ENCODE data around the gene HLA-DQB1. TPM values are rescaled to one million over a fixed set of nuclear protein-coding genes. Genes with fewer than 3 reads are reported as not detected.

HLA-DQB1 gene
- total and polyA plus RNA-seq, 2 of the 8 experiments (the other 6 are each of a cell fraction or from before 2014, with no cell fraction given): 1.2 to 5.2 TPM

DNA sequence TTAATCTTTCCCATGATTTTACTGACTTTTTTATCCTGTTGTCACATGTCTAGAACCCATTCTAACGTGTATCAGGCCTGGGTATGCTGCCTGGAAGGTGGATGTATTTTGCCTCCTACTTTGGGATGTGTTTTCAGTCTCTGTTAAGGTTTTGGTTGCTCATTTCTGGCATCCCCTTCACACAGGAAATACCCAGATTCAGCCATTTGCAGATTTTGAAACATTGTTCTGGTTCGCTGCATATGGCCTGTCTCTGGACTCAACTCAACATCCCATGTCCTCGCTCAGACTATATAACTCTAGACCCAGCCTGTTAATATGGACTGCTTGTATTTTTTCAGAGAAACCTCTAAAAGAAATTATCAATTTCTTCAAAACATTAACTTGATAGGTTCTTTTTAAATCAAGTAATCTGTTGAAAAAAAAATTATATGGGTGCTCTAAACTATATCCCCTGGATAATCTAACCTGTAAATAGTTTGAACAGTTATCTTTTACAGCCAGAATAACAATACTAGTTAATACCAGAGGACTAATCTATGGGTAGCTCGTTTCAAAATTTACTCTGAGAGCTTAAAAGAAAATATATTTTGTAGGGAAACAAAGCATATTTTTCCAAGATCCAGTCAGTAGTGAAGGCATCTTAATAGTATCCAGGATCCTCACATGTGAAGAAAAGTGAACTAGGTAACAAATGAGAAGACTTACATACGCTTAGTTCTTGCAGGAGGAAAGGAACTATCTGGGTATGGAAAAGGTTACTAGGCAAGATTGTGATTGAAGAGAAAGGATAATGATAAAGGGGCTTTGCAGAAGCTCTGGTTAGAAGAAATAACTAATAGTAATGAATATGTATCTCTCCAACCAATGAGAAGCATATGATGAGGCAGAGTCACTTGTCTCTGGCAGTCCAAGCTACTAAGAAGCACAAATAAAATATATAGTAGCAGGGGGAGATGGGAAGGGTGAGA is 23.4 kb upstream of the HLA-DQB1 start:
- Histone ChIP-seq H3K9me3 (ENCODE audit: insufficient read depth in 2 of 2, low read depth in 1 of 2, low read length in 1 of 2) (no peaks in the 10 kb centered on the region), H2BK5ac (ENCODE audit: low read depth, low read length) (no peak overlapping the region), H3K4me2 (ENCODE audit: insufficient read depth in 1 of 2, low read depth in 2 of 2, low read length in 2 of 2) (no peak overlapping the region), H3K27me3 (replicated peaks in 1 of 4; ENCODE audit: control insufficient read depth in 3 of 4, extremely low read depth in 1 of 4, insufficient read depth in 3 of 4, low read length in 3 of 4) (no peaks in the 10 kb centered on the region), H3K79me2 (ENCODE audit: control insufficient read depth in 1 of 2, insufficient read depth in 2 of 2, low read length in 2 of 2) (no peaks in the 10 kb centered on the region), H2BK20ac (ENCODE audit: low read length) (no peak overlapping the region), H4K5ac (ENCODE audit: insufficient read length, low read depth, low read length) (no peak overlapping the region), H4K20me1 (replicated peaks in 1 of 2; ENCODE audit: control insufficient read depth in 1 of 2, insufficient read depth in 2 of 2, low read length in 2 of 2) (no peaks in the 10 kb centered on the region), H3K14ac (ENCODE audit: insufficient read length) (no peak overlapping the region), H3K9ac (replicated peaks in 1 of 4; ENCODE audit: extremely low read depth in 1 of 4, low read depth in 3 of 4, low read length in 3 of 4) (no peak overlapping the region), H3K23me2 (ENCODE audit: low read depth, low read length) (no peaks in the 10 kb centered on the region), H4K91ac (replicated peaks; ENCODE audit: insufficient read length, low read length) (no peak overlapping the region), H3K27ac (ENCODE audit: low read depth, low read length) (no peak overlapping the region), H3K36me3 (ENCODE audit: control insufficient read depth in 2 of 4, insufficient read depth in 4 of 4, low read length in 3 of 4) (no peaks in the 10 kb centered on the region), H2BK15ac (ENCODE audit: low read length) (no peak overlapping the region), H2AK5ac (ENCODE audit: low read depth, low read length) (no peak overlapping the region), H4K8ac (ENCODE audit: extremely low read depth, insufficient read depth, low read length) (no peak overlapping the region), H2BK12ac (ENCODE audit: low read depth, low read length) (no peak overlapping the region), H3K79me1 (ENCODE audit: low read depth, low read length) (no peaks in the 10 kb centered on the region), H3K56ac (replicated peaks; ENCODE audit: insufficient read length, low read depth, low read length) (no peak overlapping the region), H3K4ac (replicated peaks; ENCODE audit: insufficient read length, low read depth, low read length) (no peak overlapping the region), H3K4me1 (replicated peaks in 1 of 4; ENCODE audit: control insufficient read depth in 3 of 4, insufficient read depth in 4 of 4, low read length in 3 of 4) (no peaks in the 10 kb centered on the region), H2BK120ac (replicated peaks; ENCODE audit: low read depth, low read length) (no peak overlapping the region), H3K23ac (ENCODE audit: insufficient read length) (no peak overlapping the region), H3K18ac (ENCODE audit: extremely low read depth, low read length) (no peak overlapping the region), H3K4me3 (ENCODE audit: extremely low read depth in 1 of 4, insufficient read depth in 2 of 4, low read depth in 3 of 4, low read length in 4 of 4) (no peak overlapping the region), H2AFZ (ENCODE audit: low read length) (no peak overlapping the region)
- no peak for FAIRE-seq
- no peak for TF ChIP-seq CHD2 (IDR thresholded peaks at IDR 0.05; ENCODE audit: low read length)
- peak; percentile 88 for TF ChIP-seq RFX5 (IDR thresholded peaks at IDR 0.05; ENCODE audit: borderline replicate concordance, low read depth, low read length)
- ChIA-PET CTCF (ENCODE audit: partially characterized antibody) (interaction anchor here (1.2 to 4.7 kb wide), 3 partner anchors 109 to 276 kb away, joined by 3 to 26 read pairs (median 7); no protein-coding TSS in a partner anchor), POLR2A (ENCODE audit: partially characterized antibody) (no interaction called here)
- DNase-seq (ENCODE audit: low read depth in 1 of 2, low spot score in 2 of 2): no peak
- WGBS, 2 experiments (ENCODE audit: extremely low coverage in 1 of 2, insufficient coverage in 1 of 2, insufficient read length in 1 of 2, insufficient replicate concordance in 2 of 2, low coverage in 1 of 2, low lambda C conversion rate in 2 of 2, missing lambda C conversion rate in 1 of 2): 85% methylated on average over 5 of the region's 5 CpGs; no CpG with 5 or more reads in 1 of the 2 experiments

All from H1 (cell line).